ENCODE results near the gene ITPRIP. TPM values are rescaled to one million over a fixed set of nuclear protein-coding genes. Genes with fewer than 3 reads are reported as not detected.
A peak's percentile ranks its signal among the peaks of the same experiment; 100 is the strongest.

Gene ITPRIP
- total RNA-seq, 1 donor from 2014 or later: 1.6 TPM

DNA sequence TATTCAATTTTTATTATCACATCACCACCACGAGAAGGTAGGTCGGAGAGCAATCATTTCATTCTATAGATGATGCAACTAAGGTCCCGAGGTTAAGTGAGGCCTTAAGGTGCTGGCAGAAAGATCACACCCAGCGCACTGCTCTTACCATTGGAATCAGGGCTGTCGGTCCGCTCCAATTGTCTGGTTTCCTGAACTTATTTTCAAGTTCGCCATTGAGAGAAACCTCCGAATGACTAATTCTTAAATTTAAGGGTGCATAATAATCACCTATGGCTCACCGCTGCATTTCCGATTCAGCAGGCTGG lies 69.9 kb downstream of the ITPRIP start:
- Mint-ChIP-seq H3K9me3 (no peaks in the 10 kb centered on the region), H3K4me1 (peaks cover 16% of the 10 kb centered on the region), H3K27ac (no peak overlapping the region), H3K4me3 (peak overlapping the region; percentile 88), H3K27me3 (ENCODE audit: insufficient read depth, low read depth) (no peaks in the 10 kb centered on the region), H3K36me3 (peaks cover 7% of the 10 kb centered on the region)
- peak overlapping the region; percentile 100 for H3K4me2 ChIP-seq
- no peaks in the 10 kb centered on the region for H3K36me3 ChIP-seq
- H4K20me1 ChIP-seq (ENCODE audit: low read depth): no peaks in the 10 kb centered on the region
- no peak for DNase-seq (ENCODE audit: low spot score)
- H3K4me3 ChIP-seq: peak overlapping the region; percentile 94
- peaks cover 48% of the 10 kb centered on the region for H3K79me2 ChIP-seq (ENCODE audit: low read depth)
- peaks cover 8% of the 10 kb centered on the region for H3K4me1 ChIP-seq
- H3K9ac ChIP-seq: peak overlapping the region; percentile 91
- H3K27me3 ChIP-seq: no peaks in the 10 kb centered on the region
- no peak overlapping the region for H3K27ac ChIP-seq
- no peaks in the 10 kb centered on the region for H3F3A ChIP-seq (ENCODE audit: low read depth)
- TF ChIP-seq EZH2 (IDR thresholded peaks at IDR 0.05) (no peak), EZH2phosphoT487 (IDR thresholded peaks at IDR 0.05) (no peak)
- TF ChIP-seq, protein P1, sequence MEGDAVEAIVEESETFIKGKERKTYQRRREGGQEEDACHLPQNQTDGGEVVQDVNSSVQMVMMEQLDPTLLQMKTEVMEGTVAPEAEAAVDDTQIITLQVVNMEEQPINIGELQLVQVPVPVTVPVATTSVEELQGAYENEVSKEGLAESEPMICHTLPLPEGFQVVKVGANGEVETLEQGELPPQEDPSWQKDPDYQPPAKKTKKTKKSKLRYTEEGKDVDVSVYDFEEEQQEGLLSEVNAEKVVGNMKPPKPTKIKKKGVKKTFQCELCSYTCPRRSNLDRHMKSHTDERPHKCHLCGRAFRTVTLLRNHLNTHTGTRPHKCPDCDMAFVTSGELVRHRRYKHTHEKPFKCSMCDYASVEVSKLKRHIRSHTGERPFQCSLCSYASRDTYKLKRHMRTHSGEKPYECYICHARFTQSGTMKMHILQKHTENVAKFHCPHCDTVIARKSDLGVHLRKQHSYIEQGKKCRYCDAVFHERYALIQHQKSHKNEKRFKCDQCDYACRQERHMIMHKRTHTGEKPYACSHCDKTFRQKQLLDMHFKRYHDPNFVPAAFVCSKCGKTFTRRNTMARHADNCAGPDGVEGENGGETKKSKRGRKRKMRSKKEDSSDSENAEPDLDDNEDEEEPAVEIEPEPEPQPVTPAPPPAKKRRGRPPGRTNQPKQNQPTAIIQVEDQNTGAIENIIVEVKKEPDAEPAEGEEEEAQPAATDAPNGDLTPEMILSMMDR (IDR thresholded peaks at IDR 0.05): no peak
- H3K9me3 ChIP-seq (ENCODE audit: low read depth): no peaks in the 10 kb centered on the region
- no peak overlapping the region for H2AFZ ChIP-seq (replicated peaks)

DNA sequence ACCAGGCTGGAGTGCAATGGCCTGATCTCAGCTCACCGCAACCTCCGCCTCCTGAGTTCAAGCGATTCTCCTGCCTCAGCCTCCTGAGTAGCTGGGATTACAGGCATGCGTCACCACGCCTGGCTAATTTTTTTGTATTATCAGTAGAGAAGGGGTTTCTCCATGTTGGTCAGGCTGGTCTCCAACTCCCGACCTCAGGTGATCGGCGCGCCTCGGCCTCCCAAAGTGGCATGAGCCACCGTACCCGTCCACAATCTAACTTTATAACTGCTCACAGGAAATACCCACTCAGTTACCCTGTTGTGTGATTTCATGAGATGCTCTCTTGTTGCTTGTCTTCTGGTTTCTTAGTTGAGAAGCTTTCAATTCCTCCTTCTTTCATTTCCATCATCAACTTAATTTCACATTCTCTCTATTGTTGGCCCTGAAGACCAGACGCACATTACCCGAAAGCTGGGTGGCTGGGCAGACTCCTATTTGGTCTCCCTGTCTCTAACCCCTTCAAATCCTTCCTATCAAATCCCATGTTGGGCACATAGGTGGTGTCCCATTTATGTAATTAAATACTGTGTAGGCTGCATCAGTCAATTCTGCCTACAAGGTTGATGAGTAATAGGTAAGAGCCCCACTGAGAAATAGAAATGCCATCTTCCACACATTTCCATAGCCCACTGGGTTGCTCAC lies 70.4 kb downstream of the ITPRIP start:
- peaks cover 7% of the 10 kb centered on the region for H3K36me3 Mint-ChIP-seq
- no peaks in the 10 kb centered on the region for H3K27me3 Mint-ChIP-seq (ENCODE audit: insufficient read depth, low read depth)
- no peak for DNase-seq (ENCODE audit: low spot score)
- TF ChIP-seq EZH2phosphoT487 (IDR thresholded peaks at IDR 0.05) (no peak), EZH2 (IDR thresholded peaks at IDR 0.05) (no peak)
- TF ChIP-seq, protein P1 (IDR thresholded peaks at IDR 0.05): no peak
- H3K4me3 Mint-ChIP-seq: peak overlapping the region; percentile 88
- H4K20me1 ChIP-seq (ENCODE audit: low read depth): no peaks in the 10 kb centered on the region
- H3K9me3 ChIP-seq (ENCODE audit: low read depth): no peaks in the 10 kb centered on the region
- peak overlapping the region; percentile 100 for H3K4me2 ChIP-seq
- no peak overlapping the region for H3K27ac ChIP-seq
- no peak overlapping the region for H3K27ac Mint-ChIP-seq
- H3K4me3 ChIP-seq: peak overlapping the region; percentile 94
- H3K4me1 ChIP-seq: peaks cover 8% of the 10 kb centered on the region
- no peaks in the 10 kb centered on the region for H3K9me3 Mint-ChIP-seq
- H3K36me3 ChIP-seq: no peaks in the 10 kb centered on the region
- no peaks in the 10 kb centered on the region for H3K27me3 ChIP-seq
- peaks cover 48% of the 10 kb centered on the region for H3K79me2 ChIP-seq (ENCODE audit: low read depth)
- H2AFZ ChIP-seq (replicated peaks): no peak overlapping the region
- peaks cover 16% of the 10 kb centered on the region for H3K4me1 Mint-ChIP-seq
- peak overlapping the region; percentile 91 for H3K9ac ChIP-seq
- H3F3A ChIP-seq (ENCODE audit: low read depth): no peaks in the 10 kb centered on the region

DNA sequence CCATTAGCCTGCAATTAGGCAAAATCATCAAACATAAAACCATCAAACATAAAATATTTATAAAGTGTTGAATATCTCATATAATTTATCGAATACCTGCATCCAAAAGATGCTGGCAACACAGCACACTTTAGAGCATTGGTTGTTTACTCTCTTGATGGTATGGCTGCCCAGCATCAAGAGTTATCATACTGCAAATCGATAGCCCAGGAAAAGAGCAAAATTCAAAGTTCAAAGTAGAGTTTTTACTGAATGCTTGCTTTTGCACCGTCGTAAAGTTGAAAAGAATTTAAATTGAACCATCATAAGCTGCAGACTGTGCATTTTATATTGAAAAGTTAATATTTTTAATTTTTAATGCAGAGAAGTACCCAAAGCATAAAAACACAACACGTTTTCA lies 73.5 kb downstream of the ITPRIP start:
- Histone ChIP-seq H3K79me2 (ENCODE audit: low read depth) (peaks cover 48% of the 10 kb centered on the region), H3F3A (ENCODE audit: low read depth) (no peaks in the 10 kb centered on the region), H3K9ac (no peak overlapping the region), H2AFZ (replicated peaks) (no peak overlapping the region), H3K4me2 (no peak overlapping the region), H3K4me1 (peaks cover 8% of the 10 kb centered on the region), H3K27me3 (no peaks in the 10 kb centered on the region), H3K9me3 (ENCODE audit: low read depth) (no peaks in the 10 kb centered on the region), H3K27ac (no peak overlapping the region), H3K36me3 (no peaks in the 10 kb centered on the region), H4K20me1 (ENCODE audit: low read depth) (peaks cover 11% of the 10 kb centered on the region), H3K4me3 (no peak overlapping the region)
- TF ChIP-seq EZH2 (IDR thresholded peaks at IDR 0.05): no peak
- no peak for TF ChIP-seq EZH2phosphoT487 (IDR thresholded peaks at IDR 0.05)
- TF ChIP-seq, protein P1 (IDR thresholded peaks at IDR 0.05): no peak
- peaks cover 12% of the 10 kb centered on the region for H3K4me1 Mint-ChIP-seq
- H3K27me3 Mint-ChIP-seq (ENCODE audit: insufficient read depth, low read depth): no peaks in the 10 kb centered on the region
- no peak overlapping the region for H3K27ac Mint-ChIP-seq
- H3K36me3 Mint-ChIP-seq: peaks cover 7% of the 10 kb centered on the region
- no peak overlapping the region for H3K4me3 Mint-ChIP-seq
- no peaks in the 10 kb centered on the region for H3K9me3 Mint-ChIP-seq
- no peak for DNase-seq (ENCODE audit: low spot score)

All from neural progenitor cell (in vitro differentiated cells).